Measurements from ENCODE around the gene PRKG1. TPM values are rescaled to one million over a fixed set of nuclear protein-coding genes. Genes with fewer than 3 reads are reported as not detected.
A peak's percentile ranks its signal among the peaks of the same experiment; 100 is the strongest.

PRKG1 gene
- total and polyA plus RNA-seq, 4 donors: 26.2 to 199 (median 94.1) TPM

DNA sequence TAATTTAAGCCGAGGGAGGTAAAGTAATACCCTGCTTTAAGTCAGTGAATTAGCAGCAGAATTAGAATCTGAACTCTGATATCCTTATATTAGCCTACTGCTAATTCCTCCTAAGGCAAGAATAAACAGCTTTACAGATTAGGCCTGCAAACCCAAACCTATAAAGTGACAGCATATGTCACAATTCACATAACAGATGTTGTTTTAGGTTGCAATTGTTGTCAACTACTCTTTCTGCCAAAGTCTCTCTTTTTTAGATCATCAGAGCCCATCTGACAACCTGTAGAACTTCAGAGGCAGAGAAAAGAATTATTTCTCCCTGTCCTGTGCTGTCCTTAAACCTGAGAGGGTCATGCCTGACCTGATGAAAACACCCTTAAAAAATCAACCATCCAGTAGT, 167.2 kb downstream of the PRKG1 start:
- Histone ChIP-seq H3K4me1 (ENCODE audit: control insufficient read depth in 1 of 2, insufficient read depth in 2 of 2, low read length in 2 of 2) (peaks cover 2 to 19% of the 10 kb centered on the region in 2 donors), H3K36me3 (ENCODE audit: control insufficient read depth in 1 of 2, insufficient read depth in 2 of 2, low read length in 1 of 2) (no peaks in the 10 kb centered on the region), H3K27me3 (ENCODE audit: control insufficient read depth in 1 of 2, insufficient read depth in 2 of 2, low read length in 1 of 2) (no peaks in the 10 kb centered on the region), H3K9me3 (ENCODE audit: control insufficient read depth, low read length) (no peaks in the 10 kb centered on the region), H3K4me3 (ENCODE audit: low read length in 2 of 2) (no peak overlapping the region), H3K27ac (ENCODE audit: low read depth in 1 of 2, low read length in 2 of 2) (no peak overlapping the region)
- intact Hi-C loops (cut with DNase I): loop anchor here in 1 of 2 donors (5.0 kb wide), 1 partner anchor 49 kb away; no protein-coding TSS in a partner anchor
- ATAC-seq (ENCODE audit: low FRiP score) (no peak), DNase-seq (no peak)
- WGBS, 2 donors: 95 to 100% methylated on average over 1 of the region's 1 CpG

GRCh38 chr10:51242393-51242792, 168.1 kb downstream of the PRKG1 start:
- WGBS, 2 donors: 67 to 74% methylated on average over 2 of the region's 2 CpGs
- peaks cover 2 to 19% of the 10 kb centered on the region in 2 donors for H3K4me1 ChIP-seq (ENCODE audit: control insufficient read depth in 1 of 2, insufficient read depth in 2 of 2, low read length in 2 of 2)
- H3K4me3 ChIP-seq (ENCODE audit: low read length in 2 of 2): no peak overlapping the region
- H3K9me3 ChIP-seq (ENCODE audit: control insufficient read depth, low read length): no peaks in the 10 kb centered on the region
- no peak overlapping the region for H3K27ac ChIP-seq (ENCODE audit: low read depth in 1 of 2, low read length in 2 of 2)
- no peak for DNase-seq
- no peaks in the 10 kb centered on the region for H3K27me3 ChIP-seq (ENCODE audit: control insufficient read depth in 1 of 2, insufficient read depth in 2 of 2, low read length in 1 of 2)
- no peak for ATAC-seq (ENCODE audit: low FRiP score)
- H3K36me3 ChIP-seq (ENCODE audit: control insufficient read depth in 1 of 2, insufficient read depth in 2 of 2, low read length in 1 of 2): no peaks in the 10 kb centered on the region
- intact Hi-C loops (cut with DNase I): loop anchor here in 1 of 2 donors (5.0 kb wide), 1 partner anchor 50 kb away; no protein-coding TSS in a partner anchor

- Histone ChIP-seq H3K27ac (ENCODE audit: low read depth in 1 of 2, low read length in 2 of 2) (no peak overlapping the region), H3K4me3 (ENCODE audit: low read length in 2 of 2) (no peak overlapping the region), H3K4me1 (ENCODE audit: control insufficient read depth in 1 of 2, insufficient read depth in 2 of 2, low read length in 2 of 2) (peaks cover 2 to 18% of the 10 kb centered on the region in 2 donors), H3K9me3 (ENCODE audit: control insufficient read depth, low read length) (no peaks in the 10 kb centered on the region), H3K27me3 (ENCODE audit: control insufficient read depth in 1 of 2, insufficient read depth in 2 of 2, low read length in 1 of 2) (no peaks in the 10 kb centered on the region), H3K36me3 (ENCODE audit: control insufficient read depth in 1 of 2, insufficient read depth in 2 of 2, low read length in 1 of 2) (no peaks in the 10 kb centered on the region)
- intact Hi-C loops (cut with DNase I): loop anchor here in 1 of 2 donors (5.0 kb wide), 1 partner anchor 52 kb away; no protein-coding TSS in a partner anchor
- 29 to 44% methylated on average over 1 of the region's 1 CpG for WGBS, 2 donors
- DNase-seq (no peak), ATAC-seq (ENCODE audit: low FRiP score) (no peak)
These were observed 170.0 kb downstream of the PRKG1 start for GRCh38 chr10:51244309-51244708.

DNA sequence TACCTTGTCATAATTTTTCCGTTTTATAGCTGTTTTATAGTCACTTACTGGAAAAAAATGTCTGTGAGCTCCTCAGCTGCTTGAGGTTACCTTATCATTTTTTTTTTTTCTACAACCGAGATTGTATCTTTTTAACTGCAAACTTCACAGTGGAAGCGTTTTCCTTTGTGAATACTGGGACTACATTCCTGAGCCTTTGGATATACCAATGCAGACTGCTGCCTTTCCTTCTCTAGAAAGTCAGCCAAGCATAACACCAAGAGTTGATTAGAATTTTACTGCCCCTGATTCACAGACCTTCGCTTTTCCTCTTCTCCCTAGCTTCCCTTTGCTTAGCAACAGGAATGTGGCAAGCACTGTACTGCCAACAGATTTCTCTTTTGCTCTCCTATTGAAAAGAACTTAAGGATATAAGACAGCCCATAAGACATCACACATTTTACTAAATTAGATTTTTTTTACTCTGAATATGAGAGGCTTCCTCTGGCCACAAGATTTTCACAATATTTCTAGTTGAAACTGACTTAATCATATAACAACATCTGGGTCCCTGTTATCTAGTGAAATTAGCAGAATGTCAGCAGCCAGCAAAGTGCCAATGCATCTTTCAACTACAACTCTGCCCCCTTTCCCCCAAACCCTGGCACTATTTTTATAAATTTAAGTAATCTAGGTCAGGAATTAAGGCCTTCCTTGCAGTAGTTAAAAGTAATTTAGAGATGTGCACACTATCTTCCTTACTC, 170.6 kb downstream of the PRKG1 start:
- 3 to 4% methylated on average over 4 of the region's 4 CpGs for WGBS, 2 donors
- intact Hi-C loops (cut with DNase I): loop anchor here in 1 of 2 donors (5.0 kb wide), 1 partner anchor 53 kb away; no protein-coding TSS in a partner anchor
- H3K4me1 ChIP-seq (ENCODE audit: control insufficient read depth in 1 of 2, insufficient read depth in 2 of 2, low read length in 2 of 2): peaks cover 2 to 20% of the 10 kb centered on the region in 2 donors
- H3K27ac ChIP-seq (ENCODE audit: low read depth in 1 of 2, low read length in 2 of 2): no peak overlapping the region
- H3K27me3 ChIP-seq (ENCODE audit: control insufficient read depth in 1 of 2, insufficient read depth in 2 of 2, low read length in 1 of 2): no peaks in the 10 kb centered on the region
- ATAC-seq (ENCODE audit: low FRiP score) (peak; percentile 76), DNase-seq (no peak)
- no peaks in the 10 kb centered on the region for H3K9me3 ChIP-seq (ENCODE audit: control insufficient read depth, low read length)
- H3K36me3 ChIP-seq (ENCODE audit: control insufficient read depth in 1 of 2, insufficient read depth in 2 of 2, low read length in 1 of 2): no peaks in the 10 kb centered on the region
- H3K4me3 ChIP-seq (ENCODE audit: low read length in 2 of 2): no peak overlapping the region

- peaks cover 2 to 28% of the 10 kb centered on the region in 2 donors for H3K4me1 ChIP-seq (ENCODE audit: control insufficient read depth in 1 of 2, insufficient read depth in 2 of 2, low read length in 2 of 2)
- DNase-seq: no peak
- intact Hi-C loops (cut with DNase I): no loop called here
- H3K4me3 ChIP-seq (ENCODE audit: low read length in 2 of 2): no peak overlapping the region
- H3K9me3 ChIP-seq (ENCODE audit: control insufficient read depth, low read length): no peaks in the 10 kb centered on the region
- H3K36me3 ChIP-seq (ENCODE audit: control insufficient read depth in 1 of 2, insufficient read depth in 2 of 2, low read length in 1 of 2): no peaks in the 10 kb centered on the region
- no peak overlapping the region for H3K27ac ChIP-seq (ENCODE audit: low read depth in 1 of 2, low read length in 2 of 2)
- ATAC-seq (ENCODE audit: low FRiP score): no peak
- H3K27me3 ChIP-seq (ENCODE audit: control insufficient read depth in 1 of 2, insufficient read depth in 2 of 2, low read length in 1 of 2): no peaks in the 10 kb centered on the region
- WGBS, 2 donors: 38 to 44% methylated on average over 1 of the region's 1 CpG
These were observed 171.9 kb downstream of the PRKG1 start for GRCh38 chr10:51246156-51246555.

GRCh38 chr10:51250278-51250920, 176.1 kb downstream of the PRKG1 start:
- peaks cover 1 to 15% of the 10 kb centered on the region in 2 donors for H3K4me1 ChIP-seq (ENCODE audit: control insufficient read depth in 1 of 2, insufficient read depth in 2 of 2, low read length in 2 of 2)

DNA sequence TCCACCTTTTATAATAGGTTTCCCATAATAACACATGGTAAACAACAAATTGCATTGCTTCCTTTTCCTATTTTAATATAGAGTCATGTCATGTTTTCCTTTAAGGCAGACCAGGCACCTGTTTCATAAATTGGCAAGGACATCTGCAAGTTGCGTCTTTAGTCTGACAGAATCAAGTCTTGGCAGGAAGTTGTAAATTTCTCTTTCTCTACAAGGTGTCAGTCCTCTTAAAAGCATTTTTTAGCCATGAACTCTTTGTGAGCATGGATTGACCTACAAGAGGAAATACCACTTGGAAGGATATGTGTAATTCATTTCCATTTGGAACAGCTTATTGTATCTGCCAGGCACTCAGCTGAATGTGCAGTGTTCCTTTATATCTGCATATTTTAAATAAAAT, 176.8 kb downstream of the PRKG1 start:
- ATAC-seq (ENCODE audit: low FRiP score): no peak
- Histone ChIP-seq H3K27ac (ENCODE audit: low read depth in 1 of 2, low read length in 2 of 2) (no peak overlapping the region), H3K27me3 (ENCODE audit: control insufficient read depth in 1 of 2, insufficient read depth in 2 of 2, low read length in 1 of 2) (no peaks in the 10 kb centered on the region), H3K36me3 (ENCODE audit: control insufficient read depth in 1 of 2, insufficient read depth in 2 of 2, low read length in 1 of 2) (no peaks in the 10 kb centered on the region), H3K9me3 (ENCODE audit: control insufficient read depth, low read length) (no peaks in the 10 kb centered on the region), H3K4me1 (ENCODE audit: control insufficient read depth in 1 of 2, insufficient read depth in 2 of 2, low read length in 2 of 2) (peaks cover 1 to 13% of the 10 kb centered on the region in 2 donors), H3K4me3 (ENCODE audit: low read length in 2 of 2) (no peak overlapping the region)
- WGBS, 2 donors: 3 to 6% methylated on average over 1 of the region's 1 CpG
- DNase-seq: no peak
- intact Hi-C loops (cut with DNase I): no loop called here

More at GRCh38 chr10:51250278-51250920, 176.1 kb downstream of the PRKG1 start:
- Histone ChIP-seq H3K9me3 (ENCODE audit: control insufficient read depth, low read length) (no peaks in the 10 kb centered on the region), H3K36me3 (ENCODE audit: control insufficient read depth in 1 of 2, insufficient read depth in 2 of 2, low read length in 1 of 2) (no peaks in the 10 kb centered on the region), H3K4me3 (ENCODE audit: low read length in 2 of 2) (no peak overlapping the region), H3K27ac (ENCODE audit: low read depth in 1 of 2, low read length in 2 of 2) (peak overlapping the region in 1 of 2 donors; percentile 57), H3K27me3 (ENCODE audit: control insufficient read depth in 1 of 2, insufficient read depth in 2 of 2, low read length in 1 of 2) (no peaks in the 10 kb centered on the region)
- 17 to 26% methylated on average over 1 of the region's 1 CpG for WGBS, 2 donors
- DNase-seq (no peak), ATAC-seq (ENCODE audit: low FRiP score) (no peak)
- intact Hi-C loops (cut with DNase I): no loop called here

DNA sequence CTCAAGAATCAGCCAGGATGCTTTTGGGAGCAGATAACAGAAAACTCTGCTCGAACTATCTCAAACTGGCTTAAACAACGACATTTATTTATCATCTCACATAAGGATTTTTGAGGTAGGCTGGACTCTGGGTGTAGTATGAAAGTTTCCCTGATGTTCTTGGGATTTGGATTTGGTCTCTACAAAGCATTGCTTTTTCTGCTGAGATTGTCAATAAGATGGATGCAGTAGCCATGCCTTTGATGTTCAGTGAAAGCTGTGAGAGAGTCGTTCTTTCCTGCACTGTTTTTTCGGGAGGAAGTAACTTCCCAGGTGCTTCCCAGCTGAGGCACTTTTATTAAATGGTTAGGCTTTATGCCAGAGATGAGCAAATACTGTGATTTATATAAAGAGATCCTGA, 181.1 kb downstream of the PRKG1 start:
- H3K4me3 ChIP-seq (ENCODE audit: low read length in 2 of 2): no peak overlapping the region

More for the DNA sequence above, 181.1 kb downstream of the PRKG1 start:
- H3K4me1 ChIP-seq (ENCODE audit: control insufficient read depth in 1 of 2, insufficient read depth in 2 of 2, low read length in 2 of 2): peaks cover 6 to 7% of the 10 kb centered on the region in 2 donors
- intact Hi-C loops (cut with DNase I): loop anchor here in 1 of 2 donors (5.0 kb wide), 1 partner anchor 42 kb away; no protein-coding TSS in a partner anchor
- WGBS, 2 donors: 87% methylated on average over 4 of the region's 4 CpGs
- no peak for DNase-seq
- H3K9me3 ChIP-seq (ENCODE audit: control insufficient read depth, low read length): no peaks in the 10 kb centered on the region
- no peak overlapping the region for H3K27ac ChIP-seq (ENCODE audit: low read depth in 1 of 2, low read length in 2 of 2)
- ATAC-seq (ENCODE audit: low FRiP score): no peak
- no peaks in the 10 kb centered on the region for H3K36me3 ChIP-seq (ENCODE audit: control insufficient read depth in 1 of 2, insufficient read depth in 2 of 2, low read length in 1 of 2)
- no peaks in the 10 kb centered on the region for H3K27me3 ChIP-seq (ENCODE audit: control insufficient read depth in 1 of 2, insufficient read depth in 2 of 2, low read length in 1 of 2)
